HUDEP-2 (cell line): ENCODE results near the gene GRIN2A.

ENCODE experiments used
- DNase-seq, 76 experiments: peaks; one replicate each; lab custom pipeline; 2025; ENCODE audit not compliant: unreplicated experiment in 76 of 76; lab: John Stamatoyannopoulos, UW

GRIN2A gene

DNA sequence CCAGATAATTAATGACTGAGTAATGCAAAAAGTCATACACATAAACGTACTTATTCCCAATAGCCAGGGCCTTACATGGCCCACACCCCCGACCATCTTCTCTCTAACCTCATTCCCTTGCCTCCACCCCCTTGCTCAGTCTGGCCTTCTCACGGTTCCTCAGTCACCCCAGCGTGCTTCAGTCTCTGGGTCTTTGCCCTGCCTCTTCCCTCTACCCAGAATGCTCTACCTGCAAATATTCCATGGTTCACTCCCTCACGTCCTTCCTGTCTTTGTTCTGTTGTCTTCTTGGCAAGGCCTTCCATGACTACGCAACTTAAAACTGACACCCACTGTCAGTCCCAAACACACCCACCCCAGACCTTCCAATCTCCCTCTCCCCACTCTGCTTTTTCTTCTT is 468.3 kb downstream of the GRIN2A start:
- DNase-seq: no peak

DNA sequence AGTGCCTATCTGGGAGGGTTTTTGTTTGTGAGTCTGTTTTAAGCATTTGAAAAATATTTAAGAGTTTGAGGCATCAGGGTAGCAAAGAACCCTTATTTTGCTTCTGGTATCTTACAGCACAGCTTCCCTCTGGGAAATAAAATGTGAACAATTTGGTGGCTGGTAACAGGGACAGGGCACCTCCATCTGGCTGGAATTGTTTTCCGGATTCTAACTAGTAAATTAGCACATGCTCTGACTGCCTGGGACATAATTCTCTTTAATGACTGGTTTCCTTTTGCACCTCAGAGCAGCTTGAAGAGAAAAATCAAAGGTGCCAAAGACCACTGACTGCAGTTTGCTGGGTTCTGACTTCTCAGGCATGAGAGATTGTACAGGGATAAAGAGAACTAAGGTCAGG is 469.1 kb downstream of the GRIN2A start:
- DNase-seq: no peak

DNA sequence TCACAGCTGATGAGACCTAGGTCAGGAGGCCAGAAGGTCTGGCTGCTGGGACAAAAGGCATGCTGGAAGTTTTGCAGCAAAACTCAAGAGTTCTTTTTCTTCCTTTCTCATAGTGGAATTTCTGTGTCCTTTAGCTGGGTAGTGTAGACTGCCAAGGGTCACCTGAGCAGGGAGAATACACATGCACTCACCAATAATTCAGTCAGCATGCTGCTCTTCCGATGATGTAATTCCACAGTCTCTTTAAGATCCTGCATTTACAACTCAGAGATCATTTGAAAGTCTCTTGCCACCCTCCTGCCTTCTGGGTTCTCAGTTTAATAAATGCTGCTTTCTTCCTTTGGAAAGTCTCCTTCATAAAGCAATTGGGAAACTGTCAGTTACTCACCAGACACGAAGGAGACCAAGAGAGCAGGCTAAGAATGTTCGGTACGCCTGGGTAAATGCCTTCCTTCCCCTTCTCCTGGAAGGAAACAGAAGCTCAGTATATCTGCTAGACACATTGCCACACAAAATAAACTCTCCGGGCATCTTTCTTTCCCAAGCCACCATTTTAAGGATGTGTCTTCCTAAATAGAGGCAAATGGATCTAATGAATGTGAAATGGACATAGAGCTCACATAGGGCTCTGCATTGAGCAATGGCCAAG is 473.1 kb downstream of the GRIN2A start:
- DNase-seq: no peak

DNA sequence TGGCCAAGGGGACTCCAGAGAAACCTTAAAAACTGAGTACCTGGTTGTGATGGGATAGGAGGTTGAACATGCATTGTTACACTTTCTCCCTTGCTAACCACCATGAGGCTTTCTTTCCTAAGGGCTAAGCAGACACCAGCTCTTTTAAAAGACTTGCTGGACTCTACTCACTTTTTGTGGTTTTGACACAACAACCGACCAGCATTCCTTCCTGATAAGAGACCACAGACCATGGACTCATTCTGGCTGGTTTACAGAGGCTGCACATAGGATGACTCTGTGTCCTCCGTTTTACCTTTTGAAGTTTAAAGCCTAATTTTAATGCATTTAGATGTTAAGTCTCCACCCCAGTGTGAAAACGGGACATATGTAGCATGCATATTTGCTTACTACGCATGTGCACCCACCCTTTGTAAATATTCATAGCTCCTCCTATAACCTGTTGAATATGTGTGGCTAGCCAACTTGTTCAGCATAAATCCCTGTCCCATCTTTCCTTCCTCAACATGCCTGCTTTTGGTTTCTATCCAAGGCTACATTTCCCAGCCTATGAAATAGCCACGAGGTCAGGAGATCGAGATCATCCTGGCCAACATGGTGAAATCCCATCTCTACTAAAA is 475.9 kb downstream of the GRIN2A start:
- DNase-seq: peak in 10 of 76 experiments; percentile 1 to 43 (median 11)

DNA sequence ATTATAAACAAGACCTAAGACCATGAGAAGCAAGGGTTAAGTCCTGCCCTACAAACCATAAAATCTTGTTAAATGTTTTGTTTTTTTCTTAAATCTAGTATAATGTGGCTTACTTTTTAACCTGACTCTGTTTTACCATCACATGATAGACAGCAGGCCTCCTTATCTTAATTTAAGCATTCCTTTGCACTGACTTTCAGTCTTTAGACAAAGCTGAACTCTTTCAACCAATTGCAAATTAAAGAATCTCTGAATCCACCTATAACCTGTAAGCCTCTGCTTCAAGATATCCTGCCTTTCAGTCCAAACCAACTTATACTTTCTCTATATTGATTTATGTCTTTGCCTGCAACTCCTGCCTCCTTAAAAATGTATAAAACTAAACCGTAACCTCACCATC is 478.5 kb downstream of the GRIN2A start:
- no peak for DNase-seq
